HEK293T (cell line): ENCODE measurements around the gene TIE1.

Source experiments
- BHLHE40 ChIP-seq: fragments of 450-650 bp; IDR thresholded peaks from 2 replicates; pipeline ENCODE4 v1.6.1; 2016; ENCODE audit warnings: mild to moderate bottlenecking, moderate library complexity, borderline replicate concordance
- CTBP1 ChIP-seq: fragments of 450-650 bp; IDR thresholded peaks from 2 replicates; pipeline ENCODE4 v1.6.1; 2016; ENCODE audit warnings: borderline replicate concordance
- ELF4 ChIP-seq: fragments of 450-650 bp; IDR thresholded peaks from 2 replicates; pipeline ENCODE4 v1.6.1; 2017; ENCODE audit warnings: antibody characterized with exemption
- FOXA1 ChIP-seq: fragments of 450-650 bp; IDR thresholded peaks from 2 replicates; pipeline ENCODE4 v1.6.1; 2016; ENCODE audit warnings: mild to moderate bottlenecking
- FOXK2 ChIP-seq: fragments of 450-650 bp; IDR thresholded peaks from 2 replicates; pipeline ENCODE4 v1.6.1; 2016; ENCODE audit warnings: mild to moderate bottlenecking
- FOXM1 ChIP-seq: fragments of 450-650 bp; IDR thresholded peaks from 2 replicates; pipeline ENCODE4 v1.6.1; 2017; ENCODE audit warnings: mild to moderate bottlenecking, borderline replicate concordance
- LEF1 ChIP-seq: fragments of 450-650 bp; IDR thresholded peaks from 2 replicates; pipeline ENCODE4 v1.6.1; 2017; ENCODE audit warnings: mild to moderate bottlenecking, borderline replicate concordance
- NFRKB ChIP-seq: fragments of 450-650 bp; IDR thresholded peaks from 2 replicates; pipeline ENCODE4 v1.6.1; 2016; ENCODE audit warnings: mild to moderate bottlenecking, moderate library complexity
- SP1 ChIP-seq: fragments of 450-650 bp; IDR thresholded peaks from 2 replicates; pipeline ENCODE4 v1.6.1; 2017
- SUZ12 ChIP-seq: fragments of 450-650 bp; IDR thresholded peaks from 2 replicates; pipeline ENCODE4 v1.6.1; 2016; ENCODE audit warnings: mild to moderate bottlenecking
- ZNF384 ChIP-seq: fragments of 450-650 bp; IDR thresholded peaks from 2 replicates; pipeline ENCODE4 v1.6.1; 2016
- TF ChIP-seq, protein P1 (sequence below): fragments of 450-650 bp; IDR thresholded peaks from 2 replicates; pipeline ENCODE4 v1.6.1; 2016

DNA sequence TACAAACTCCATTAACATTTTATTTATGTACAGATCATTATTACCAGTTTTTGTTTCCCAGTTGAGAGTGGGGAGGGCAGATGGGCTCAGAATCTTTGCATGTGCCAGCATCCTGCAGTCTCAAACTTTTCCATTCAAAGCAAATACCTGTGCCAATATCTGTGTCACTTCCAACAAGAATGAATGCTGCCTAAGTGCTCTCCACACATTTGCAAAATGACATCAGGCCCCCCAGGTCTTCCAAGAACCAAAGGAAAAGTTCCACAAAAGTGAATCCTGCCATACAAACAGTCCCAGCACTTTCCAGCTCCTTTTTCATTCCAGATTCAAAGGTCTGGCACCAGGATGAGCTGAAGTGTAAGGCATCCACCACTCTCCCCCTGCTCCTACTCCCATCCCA, 1.7 kb upstream of the TIE1 start:
- no peak for TF ChIP-seq SUZ12
- TF ChIP-seq FOXM1 = no peak
- TF ChIP-seq ZNF384 = no peak
- TF ChIP-seq ELF4 = no peak
- TF ChIP-seq FOXA1 = no peak
- no peak for TF ChIP-seq SP1
- no peak for TF ChIP-seq LEF1
- no peak for TF ChIP-seq NFRKB
- no peak for TF ChIP-seq FOXK2
- TF ChIP-seq, protein P1, sequence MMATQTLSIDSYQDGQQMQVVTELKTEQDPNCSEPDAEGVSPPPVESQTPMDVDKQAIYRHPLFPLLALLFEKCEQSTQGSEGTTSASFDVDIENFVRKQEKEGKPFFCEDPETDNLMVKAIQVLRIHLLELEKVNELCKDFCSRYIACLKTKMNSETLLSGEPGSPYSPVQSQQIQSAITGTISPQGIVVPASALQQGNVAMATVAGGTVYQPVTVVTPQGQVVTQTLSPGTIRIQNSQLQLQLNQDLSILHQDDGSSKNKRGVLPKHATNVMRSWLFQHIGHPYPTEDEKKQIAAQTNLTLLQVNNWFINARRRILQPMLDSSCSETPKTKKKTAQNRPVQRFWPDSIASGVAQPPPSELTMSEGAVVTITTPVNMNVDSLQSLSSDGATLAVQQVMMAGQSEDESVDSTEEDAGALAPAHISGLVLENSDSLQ = no peak
- no peak for TF ChIP-seq CTBP1
- TF ChIP-seq BHLHE40 = no peak
